GM13977 (cell line): ENCODE measurements around the gene TM7SF2.

Source experiments
- DNase-seq: peaks from one replicate; pipeline ENCODE4 v3.0.0; 2012; ENCODE audit warnings: low spot score
- in situ Hi-C: fragments of 300-500 bp; cut with MboI; formaldehyde crosslinking; loops from one replicate; pipeline ENCODE4 v1.12.0; 2022; ENCODE audit warnings: low sequenced_read_pairs, low pct_unique_long_range_greater_than_20kb, mixed read lengths, inconsistent platforms; ENCODE audit not compliant: unreplicated experiment
- TF ChIP-seq, protein P1 (sequence below): IDR thresholded peaks from 2 replicates; pipeline ENCODE4 v1.5.1; 2012; ENCODE audit warnings: mild to moderate bottlenecking, control low read depth; ENCODE audit not compliant: insufficient read depth; ENCODE audit errors: extremely low read depth, missing control alignments

TM7SF2 gene

GRCh38 chr11:65112546-65113360 lies 1.1 kb downstream of the TM7SF2 start:
- in situ Hi-C loops = no loop called here
- peak; percentile 81 for DNase-seq
- TF ChIP-seq, protein P1, sequence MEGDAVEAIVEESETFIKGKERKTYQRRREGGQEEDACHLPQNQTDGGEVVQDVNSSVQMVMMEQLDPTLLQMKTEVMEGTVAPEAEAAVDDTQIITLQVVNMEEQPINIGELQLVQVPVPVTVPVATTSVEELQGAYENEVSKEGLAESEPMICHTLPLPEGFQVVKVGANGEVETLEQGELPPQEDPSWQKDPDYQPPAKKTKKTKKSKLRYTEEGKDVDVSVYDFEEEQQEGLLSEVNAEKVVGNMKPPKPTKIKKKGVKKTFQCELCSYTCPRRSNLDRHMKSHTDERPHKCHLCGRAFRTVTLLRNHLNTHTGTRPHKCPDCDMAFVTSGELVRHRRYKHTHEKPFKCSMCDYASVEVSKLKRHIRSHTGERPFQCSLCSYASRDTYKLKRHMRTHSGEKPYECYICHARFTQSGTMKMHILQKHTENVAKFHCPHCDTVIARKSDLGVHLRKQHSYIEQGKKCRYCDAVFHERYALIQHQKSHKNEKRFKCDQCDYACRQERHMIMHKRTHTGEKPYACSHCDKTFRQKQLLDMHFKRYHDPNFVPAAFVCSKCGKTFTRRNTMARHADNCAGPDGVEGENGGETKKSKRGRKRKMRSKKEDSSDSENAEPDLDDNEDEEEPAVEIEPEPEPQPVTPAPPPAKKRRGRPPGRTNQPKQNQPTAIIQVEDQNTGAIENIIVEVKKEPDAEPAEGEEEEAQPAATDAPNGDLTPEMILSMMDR = peak; percentile 99

DNA sequence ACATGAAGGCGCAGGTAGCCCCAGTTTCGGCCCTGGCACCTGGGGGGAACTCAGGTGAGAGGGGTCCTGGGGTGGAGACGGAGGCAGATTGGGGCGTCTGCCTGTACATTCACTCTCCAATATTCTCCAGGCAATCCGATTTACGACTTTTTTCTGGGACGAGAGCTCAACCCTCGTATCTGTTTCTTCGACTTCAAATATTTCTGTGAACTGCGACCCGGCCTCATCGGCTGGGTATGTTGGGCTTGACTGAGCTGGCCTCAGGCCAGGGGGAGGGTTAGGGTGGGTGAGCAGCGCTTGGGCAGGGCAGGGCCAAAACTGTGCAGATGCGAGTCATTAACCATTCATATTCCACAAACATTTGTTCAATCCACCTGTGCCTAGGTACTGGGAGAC lies 1.7 kb downstream of the TM7SF2 start:
- in situ Hi-C loops = no loop called here
- TF ChIP-seq, protein P1 = no peak
- no peak for DNase-seq

GRCh38 chr11:65113839-65114238 lies 2.2 kb downstream of the TM7SF2 start:
- in situ Hi-C loops = no loop called here
- TF ChIP-seq, protein P1 = no peak

DNA sequence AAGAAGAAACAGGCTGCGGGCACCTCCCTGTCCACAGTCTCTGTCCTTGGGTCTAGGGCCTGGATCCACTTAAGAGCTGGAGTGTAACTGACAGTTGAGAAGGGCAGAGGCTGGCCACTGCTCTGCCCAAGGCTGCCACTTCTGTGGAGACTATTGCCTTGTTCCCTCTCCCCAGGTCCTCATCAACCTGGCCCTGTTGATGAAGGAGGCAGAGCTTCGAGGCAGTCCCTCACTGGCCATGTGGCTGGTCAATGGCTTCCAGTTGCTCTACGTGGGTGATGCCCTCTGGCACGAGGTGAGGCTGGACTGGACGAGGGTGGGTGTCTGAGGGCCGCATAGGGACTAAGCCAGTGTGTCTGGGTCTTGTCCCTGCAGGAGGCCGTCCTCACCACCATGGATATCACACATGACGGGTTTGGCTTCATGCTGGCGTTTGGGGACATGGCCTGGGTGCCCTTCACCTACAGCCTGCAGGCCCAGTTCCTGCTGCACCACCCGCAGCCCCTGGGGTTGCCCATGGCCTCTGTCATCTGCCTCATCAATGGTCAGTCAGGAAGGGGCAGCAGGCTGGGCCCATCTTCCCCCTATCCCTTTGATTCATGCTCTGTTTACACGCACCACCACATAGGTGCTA lies 3.0 kb downstream of the TM7SF2 start:
- TF ChIP-seq, protein P1 = no peak
- in situ Hi-C loops = no loop called here
- DNase-seq = no peak

More at GRCh38 chr11:65113839-65114238, 2.2 kb downstream of the TM7SF2 start:
- no peak for DNase-seq

GRCh38 chr11:65115361-65116082 lies 3.9 kb downstream of the TM7SF2 start:
- in situ Hi-C loops = no loop called here
- TF ChIP-seq, protein P1 = no peak
- no peak for DNase-seq

- DNase-seq = no peak
- TF ChIP-seq, protein P1 = no peak
- in situ Hi-C loops = no loop called here
Observed at GRCh38 chr11:65116370-65117205, 4.9 kb downstream of the TM7SF2 start.
